GM23338 (cell line): ENCODE results near the gene IQUB. TPM values are rescaled to one million over a fixed set of nuclear protein-coding genes. Genes with fewer than 3 reads are reported as not detected.

ENCODE experiments used
- ATAC-seq: fragments of 200-7000 bp; cut with Tn5 transposase; 3 replicates; pipeline ENCODE4 v1.9.1; 2020
- DNase-seq: peaks from one replicate; pipeline ENCODE4 v3.0.0-alpha.2; 2015; ENCODE audit warnings: low spot score
- H2AFZ ChIP-seq: fragments of 200-600 bp; sonication (generic); 2 replicates; pipeline ENCODE4 v1.8.0; 2016; ENCODE audit warnings: antibody characterized with exemption, mild to moderate bottlenecking, moderate library complexity
- H3F3A ChIP-seq: fragments of 200-600 bp; sonication (generic); replicated peaks from 2 replicates; pipeline ENCODE4 v1.8.0; 2017; ENCODE audit warnings: antibody characterized with exemption, mixed run types, low read depth
- H3K27ac ChIP-seq: fragments of 200-600 bp; sonication (generic); 2 replicates; pipeline ENCODE4 v1.6.1; 2016; ENCODE audit warnings: low read depth
- H3K27me3 ChIP-seq: fragments of 200-600 bp; sonication (generic); 2 replicates; pipeline ENCODE4 v1.8.0; 2016; ENCODE audit warnings: mild to moderate bottlenecking, mixed run types, moderate library complexity; ENCODE audit not compliant: insufficient read depth
- H3K36me3 ChIP-seq: fragments of 200-600 bp; sonication (generic); 2 replicates; pipeline ENCODE4 v1.8.0; 2016; ENCODE audit warnings: mild to moderate bottlenecking; ENCODE audit not compliant: insufficient read depth
- H3K4me1 ChIP-seq: fragments of 200-600 bp; sonication (generic); 2 replicates; pipeline ENCODE4 v1.8.0; 2016; ENCODE audit warnings: mild to moderate bottlenecking, moderate library complexity; ENCODE audit not compliant: insufficient read depth
- H3K4me2 ChIP-seq: fragments of 200-600 bp; sonication (generic); 2 replicates; pipeline ENCODE4 v1.7.1; 2017; ENCODE audit warnings: mixed run types
- H3K4me3 ChIP-seq: fragments of 200-600 bp; sonication (generic); 2 replicates; pipeline ENCODE4 v1.6.1; 2016; ENCODE audit warnings: mixed run types
- H3K79me2 ChIP-seq: fragments of 200-600 bp; sonication (generic); replicated peaks from 2 replicates; pipeline ENCODE4 v1.8.0; 2017; ENCODE audit warnings: mild to moderate bottlenecking; ENCODE audit not compliant: insufficient read depth
- H3K9me2 ChIP-seq: fragments of 200-600 bp; sonication (generic); 2 replicates; pipeline ENCODE4 v1.8.0; 2017; ENCODE audit not compliant: insufficient read depth
- H4K20me1 ChIP-seq: fragments of 200-600 bp; sonication (generic); replicated peaks from 2 replicates; pipeline ENCODE4 v1.8.0; 2017; ENCODE audit warnings: mild to moderate bottlenecking; ENCODE audit not compliant: insufficient read depth
- H3K27ac Mint-ChIP-seq: 2 replicates; pipeline ENCODE4 v1.8.0; 2020; ENCODE audit warnings: inconsistent platforms, mild to moderate bottlenecking, moderate library complexity, mixed read lengths
- H3K27me3 Mint-ChIP-seq: 3 replicates; pipeline ENCODE4 v1.8.0; 2022; ENCODE audit warnings: low read depth, mild to moderate bottlenecking, moderate library complexity, mixed read lengths, inconsistent platforms; ENCODE audit not compliant: insufficient read depth, poor library complexity
- H3K36me3 Mint-ChIP-seq: 3 replicates; pipeline ENCODE4 v1.8.0; 2021; ENCODE audit warnings: low read depth, mild to moderate bottlenecking, inconsistent platforms, moderate library complexity, mixed read lengths
- H3K4me1 Mint-ChIP-seq: 3 replicates; pipeline ENCODE4 v1.8.0; 2020; ENCODE audit warnings: mild to moderate bottlenecking, inconsistent platforms, mixed read lengths
- H3K4me3 Mint-ChIP-seq: 3 replicates; pipeline ENCODE4 v1.8.0; 2021; ENCODE audit warnings: moderate library complexity, mild to moderate bottlenecking, inconsistent platforms, mixed read lengths
- H3K9me3 Mint-ChIP-seq: 3 replicates; pipeline ENCODE4 v1.8.0; 2020; ENCODE audit warnings: moderate library complexity, mild to moderate bottlenecking, inconsistent platforms, mixed read lengths
- CREB1 ChIP-seq: fragments of 250-450 bp; sonication (Bioruptor Pico); IDR thresholded peaks from 2 replicates; pipeline ENCODE4 v1.5.0; 2020; ENCODE audit warnings: low read depth, mild to moderate bottlenecking, moderate library complexity
- CTCF ChIP-seq, 2 experiments: fragments of 200-600 bp in 1 of 2; sonication (generic) in 1 of 2; conservative IDR thresholded peaks; 2 replicates each; pipeline versions ENCODE4 v1.5.1 to v1.6.1; 2016 to 2017; ENCODE audit warnings: antibody characterized with exemption in 2 of 2, low read depth in 2 of 2, mild to moderate bottlenecking in 2 of 2, moderate library complexity in 1 of 2
- EZH2 ChIP-seq: fragments of 200-600 bp; sonication (generic); IDR thresholded peaks from one replicate; pipeline ENCODE4 v1.8.0; 2017; ENCODE audit warnings: antibody characterized with exemption, mild to moderate bottlenecking, low read depth; ENCODE audit not compliant: unreplicated experiment
- EZH2phosphoT487 ChIP-seq: fragments of 200-600 bp; sonication (generic); IDR thresholded peaks from one replicate; pipeline ENCODE4 v1.8.1; 2018; ENCODE audit warnings: antibody characterized with exemption; ENCODE audit not compliant: unreplicated experiment
- JUNB ChIP-seq: IDR thresholded peaks from one replicate; pipeline ENCODE4 v1.6.1; 2016; ENCODE audit warnings: antibody characterized with exemption; ENCODE audit not compliant: unreplicated experiment
- NANOG ChIP-seq: IDR thresholded peaks from 2 replicates; pipeline ENCODE4 v1.6.1; 2016; ENCODE audit warnings: antibody characterized with exemption, borderline replicate concordance
- POLR2AphosphoS5 ChIP-seq: IDR thresholded peaks from 2 replicates; pipeline ENCODE4 v1.6.1; 2016; ENCODE audit warnings: antibody characterized with exemption, low read depth
- STAT1 ChIP-seq: IDR thresholded peaks from one replicate; pipeline ENCODE4 v1.6.1; 2016; ENCODE audit warnings: antibody characterized with exemption; ENCODE audit not compliant: unreplicated experiment
- ZNF114 ChIP-seq: fragments of 250-450 bp; sonication (Bioruptor Pico); IDR thresholded peaks from 2 replicates; pipeline ENCODE4 v1.5.0; 2020; ENCODE audit warnings: mild to moderate bottlenecking, moderate library complexity
- ZNF331 ChIP-seq: fragments of 250-450 bp; sonication (Bioruptor Pico); IDR thresholded peaks from 2 replicates; pipeline ENCODE4 v1.5.0; 2020; ENCODE audit warnings: low read depth, mild to moderate bottlenecking, moderate library complexity
- ZNF462 ChIP-seq: fragments of 250-450 bp; sonication (Bioruptor Pico); IDR thresholded peaks from 2 replicates; pipeline ENCODE4 v1.5.0; 2020; ENCODE audit warnings: mild to moderate bottlenecking, moderate library complexity
- polyA plus RNA-seq: library from polyadenylated mRNA; unstranded; fragments of >200 nt; fragmentation: Nextera tagmentation; extraction: Ambion mirVana; gene quantifications from 2 replicates; pipeline ENCODE4 v1.2.1, GENCODE V29; 2016
- total RNA-seq: library from RNA; depleted of rRNA; stranded (reverse); fragments of >200 nt; shearing (Covaris generic); gene quantifications from 2 replicates; pipeline ENCODE4 v1.2.3, GENCODE V29; 2014
- TF ChIP-seq, protein P1 (sequence below): IDR thresholded peaks from one replicate; pipeline ENCODE4 v1.6.1; 2018; ENCODE audit warnings: antibody characterized with exemption; ENCODE audit not compliant: unreplicated experiment
- TF ChIP-seq, protein P2 (sequence below): IDR thresholded peaks from 2 replicates; pipeline ENCODE4 v1.6.1; 2016; ENCODE audit warnings: antibody characterized with exemption

The IQUB gene
- total and polyA plus RNA-seq, 2 experiments from 2014 or later: 0.79 to 1.1 TPM

GRCh38 chr7:123435080-123435700 lies 99.2 kb downstream of the IQUB start:
- Histone ChIP-seq H3K9me2 (no peaks in the 10 kb centered on the region), H3K79me2 (no peaks in the 10 kb centered on the region), H3K27me3 (no peaks in the 10 kb centered on the region), H4K20me1 (no peaks in the 10 kb centered on the region), H3K27ac (no peak overlapping the region), H3K36me3 (no peaks in the 10 kb centered on the region), H3K4me1 (peaks cover 42% of the 10 kb centered on the region), H3K4me3 (no peak overlapping the region), H3F3A (no peaks in the 10 kb centered on the region), H3K4me2 (no peak overlapping the region), H2AFZ (no peak overlapping the region)
- H3K36me3 Mint-ChIP-seq: 0 out of 3 replicates have a peak, but pooled peaks cover 2% of the 10 kb centered on the region
- 0 out of 3 replicates have a peak, but pooled peaks cover 2% of the 10 kb centered on the region for H3K9me3 Mint-ChIP-seq
- no peak overlapping the region for H3K4me3 Mint-ChIP-seq
- TF ChIP-seq JUNB (no peak), STAT1 (no peak), ZNF331 (CRISPR knock-in tag) (no peak), EZH2phosphoT487 (no peak), EZH2 (no peak), CREB1 (CRISPR knock-in tag) (no peak), ZNF114 (CRISPR knock-in tag) (no peak), CTCF (conservative IDR thresholded peaks at IDR 0.05; ENCODE audit: low read depth in 2 of 2) (no peak), ZNF462 (CRISPR knock-in tag) (no peak), POLR2AphosphoS5 (no peak), NANOG (no peak)
- TF ChIP-seq, protein P1, sequence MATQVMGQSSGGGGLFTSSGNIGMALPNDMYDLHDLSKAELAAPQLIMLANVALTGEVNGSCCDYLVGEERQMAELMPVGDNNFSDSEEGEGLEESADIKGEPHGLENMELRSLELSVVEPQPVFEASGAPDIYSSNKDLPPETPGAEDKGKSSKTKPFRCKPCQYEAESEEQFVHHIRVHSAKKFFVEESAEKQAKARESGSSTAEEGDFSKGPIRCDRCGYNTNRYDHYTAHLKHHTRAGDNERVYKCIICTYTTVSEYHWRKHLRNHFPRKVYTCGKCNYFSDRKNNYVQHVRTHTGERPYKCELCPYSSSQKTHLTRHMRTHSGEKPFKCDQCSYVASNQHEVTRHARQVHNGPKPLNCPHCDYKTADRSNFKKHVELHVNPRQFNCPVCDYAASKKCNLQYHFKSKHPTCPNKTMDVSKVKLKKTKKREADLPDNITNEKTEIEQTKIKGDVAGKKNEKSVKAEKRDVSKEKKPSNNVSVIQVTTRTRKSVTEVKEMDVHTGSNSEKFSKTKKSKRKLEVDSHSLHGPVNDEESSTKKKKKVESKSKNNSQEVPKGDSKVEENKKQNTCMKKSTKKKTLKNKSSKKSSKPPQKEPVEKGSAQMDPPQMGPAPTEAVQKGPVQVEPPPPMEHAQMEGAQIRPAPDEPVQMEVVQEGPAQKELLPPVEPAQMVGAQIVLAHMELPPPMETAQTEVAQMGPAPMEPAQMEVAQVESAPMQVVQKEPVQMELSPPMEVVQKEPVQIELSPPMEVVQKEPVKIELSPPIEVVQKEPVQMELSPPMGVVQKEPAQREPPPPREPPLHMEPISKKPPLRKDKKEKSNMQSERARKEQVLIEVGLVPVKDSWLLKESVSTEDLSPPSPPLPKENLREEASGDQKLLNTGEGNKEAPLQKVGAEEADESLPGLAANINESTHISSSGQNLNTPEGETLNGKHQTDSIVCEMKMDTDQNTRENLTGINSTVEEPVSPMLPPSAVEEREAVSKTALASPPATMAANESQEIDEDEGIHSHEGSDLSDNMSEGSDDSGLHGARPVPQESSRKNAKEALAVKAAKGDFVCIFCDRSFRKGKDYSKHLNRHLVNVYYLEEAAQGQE: no peak
- TF ChIP-seq, protein P2, sequence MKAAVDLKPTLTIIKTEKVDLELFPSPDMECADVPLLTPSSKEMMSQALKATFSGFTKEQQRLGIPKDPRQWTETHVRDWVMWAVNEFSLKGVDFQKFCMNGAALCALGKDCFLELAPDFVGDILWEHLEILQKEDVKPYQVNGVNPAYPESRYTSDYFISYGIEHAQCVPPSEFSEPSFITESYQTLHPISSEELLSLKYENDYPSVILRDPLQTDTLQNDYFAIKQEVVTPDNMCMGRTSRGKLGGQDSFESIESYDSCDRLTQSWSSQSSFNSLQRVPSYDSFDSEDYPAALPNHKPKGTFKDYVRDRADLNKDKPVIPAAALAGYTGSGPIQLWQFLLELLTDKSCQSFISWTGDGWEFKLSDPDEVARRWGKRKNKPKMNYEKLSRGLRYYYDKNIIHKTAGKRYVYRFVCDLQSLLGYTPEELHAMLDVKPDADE: no peak
- DNase-seq (no peak), ATAC-seq (no peak)
- H3K27ac Mint-ChIP-seq: no peak overlapping the region
- no peaks in the 10 kb centered on the region for H3K27me3 Mint-ChIP-seq
- peaks cover 40% of the 10 kb centered on the region for H3K4me1 Mint-ChIP-seq
